ENCODE results near the gene RAB28.
"Not testable (repeated sequence)": the region's sequence is repeated elsewhere in the genome, so short reads cannot be mapped to it uniquely, and the experiment has no call there.

The RAB28 gene

DNA sequence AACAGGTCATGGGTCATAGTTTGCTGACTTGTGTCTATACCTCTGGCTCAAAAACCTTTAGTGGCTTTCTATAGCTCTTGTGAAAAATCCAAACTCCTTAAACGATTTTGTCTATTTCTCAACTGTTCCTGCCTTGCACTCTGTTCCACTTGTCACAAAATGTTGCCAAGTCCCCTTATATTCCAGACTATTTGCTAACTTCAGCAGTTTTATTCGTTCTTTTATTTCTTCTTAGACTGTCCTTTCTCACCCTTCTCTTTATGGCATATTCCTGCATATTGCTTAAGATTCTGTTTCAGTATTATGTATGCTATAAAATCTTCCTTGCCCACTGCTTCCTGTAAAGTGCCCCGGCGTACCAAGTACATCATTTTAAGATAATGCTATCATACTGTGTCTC lies 80.8 kb downstream of the RAB28 start:
- Histone ChIP-seq H3K79me2 (ENCODE audit: insufficient read depth, low read length) (no peaks in the 10 kb centered on the region), H2AFZ (ENCODE audit: low read depth, low read length, severe bottlenecking) (no peak overlapping the region), H3K9me2 (replicated peaks; ENCODE audit: insufficient read depth, low read length) (no peaks in the 10 kb centered on the region), H3K4me3 (ENCODE audit: insufficient read depth, low read length, poor library complexity, severe bottlenecking) (no peak overlapping the region), H3K9ac (ENCODE audit: low read length) (no peak overlapping the region), H3K4me2 (ENCODE audit: low read depth, low read length, poor library complexity, severe bottlenecking) (no peak overlapping the region), H3K27ac (ENCODE audit: low read depth, low read length) (no peak overlapping the region), H4K20me1 (ENCODE audit: low read depth, low read length) (no peaks in the 10 kb centered on the region), H3F3A (ENCODE audit: insufficient read depth) (no peaks in the 10 kb centered on the region), H3K27me3 (ENCODE audit: low read length) (no peaks in the 10 kb centered on the region), H3K36me3 (ENCODE audit: low read length) (no peaks in the 10 kb centered on the region), H3K9me3 (ENCODE audit: insufficient read depth, low read length) (no peaks in the 10 kb centered on the region)
- no peak for TF ChIP-seq EZH2phosphoT487 (conservative IDR thresholded peaks at IDR 0.05; ENCODE audit: low read length)
- TF ChIP-seq CTCF (IDR thresholded peaks at IDR 0.05; ENCODE audit: insufficient read depth, low read length, poor library complexity, severe bottlenecking), result no peak

- H4K20me1 ChIP-seq (ENCODE audit: low read depth, low read length), result no peaks in the 10 kb centered on the region
- no peaks in the 10 kb centered on the region for H3K79me2 ChIP-seq (ENCODE audit: insufficient read depth, low read length)
- H3K27me3 ChIP-seq (ENCODE audit: low read length), result no peaks in the 10 kb centered on the region
- H3K9me2 ChIP-seq (replicated peaks; ENCODE audit: insufficient read depth, low read length), result no peaks in the 10 kb centered on the region
- no peaks in the 10 kb centered on the region for H3K36me3 ChIP-seq (ENCODE audit: low read length)
- no peak overlapping the region for H3K4me2 ChIP-seq (ENCODE audit: low read depth, low read length, poor library complexity, severe bottlenecking)
- TF ChIP-seq EZH2phosphoT487 (conservative IDR thresholded peaks at IDR 0.05; ENCODE audit: low read length), result no peak
- TF ChIP-seq CTCF (IDR thresholded peaks at IDR 0.05; ENCODE audit: insufficient read depth, low read length, poor library complexity, severe bottlenecking), result no peak
- H3F3A ChIP-seq (ENCODE audit: insufficient read depth), result no peaks in the 10 kb centered on the region
- H3K9ac ChIP-seq (ENCODE audit: low read length), result no peak overlapping the region
- H2AFZ ChIP-seq (ENCODE audit: low read depth, low read length, severe bottlenecking), result no peak overlapping the region
- H3K27ac ChIP-seq (ENCODE audit: low read depth, low read length), result no peak overlapping the region
- H3K9me3 ChIP-seq (ENCODE audit: insufficient read depth, low read length), result no peaks in the 10 kb centered on the region
- H3K4me3 ChIP-seq (ENCODE audit: insufficient read depth, low read length, poor library complexity, severe bottlenecking), result no peak overlapping the region
These were observed 84.9 kb downstream of the RAB28 start for GRCh38 chr4:13399257-13399656.

DNA sequence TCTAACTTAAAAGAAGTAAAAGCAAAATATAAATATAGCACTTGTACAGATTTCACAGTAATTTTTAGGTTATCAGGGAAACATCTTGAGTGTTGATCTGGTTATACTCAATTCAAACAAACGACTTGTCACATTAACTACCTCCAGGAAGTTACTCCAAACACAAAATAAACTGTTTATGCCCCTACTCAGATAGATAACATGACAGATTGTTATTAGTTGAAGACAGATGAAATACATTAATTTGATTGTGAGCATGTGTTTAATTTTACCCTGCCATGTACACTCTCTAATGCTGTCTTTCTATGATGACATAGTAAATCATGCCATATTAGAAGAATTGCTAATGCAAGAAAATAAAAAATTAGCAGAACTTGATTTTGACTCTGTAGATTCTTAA lies 88.0 kb downstream of the RAB28 start:
- H3K27me3 ChIP-seq (ENCODE audit: low read length), result no peaks in the 10 kb centered on the region
- H3K9ac ChIP-seq (ENCODE audit: low read length), result no peak overlapping the region
- H3K79me2 ChIP-seq (ENCODE audit: insufficient read depth, low read length), result no peaks in the 10 kb centered on the region
- no peaks in the 10 kb centered on the region for H3K9me2 ChIP-seq (replicated peaks; ENCODE audit: insufficient read depth, low read length)
- H2AFZ ChIP-seq (ENCODE audit: low read depth, low read length, severe bottlenecking), result no peak overlapping the region
- H3K4me3 ChIP-seq (ENCODE audit: insufficient read depth, low read length, poor library complexity, severe bottlenecking), result no peak overlapping the region
- TF ChIP-seq EZH2phosphoT487 (conservative IDR thresholded peaks at IDR 0.05; ENCODE audit: low read length), result no peak
- TF ChIP-seq CTCF (IDR thresholded peaks at IDR 0.05; ENCODE audit: insufficient read depth, low read length, poor library complexity, severe bottlenecking), result no peak
- H3K9me3 ChIP-seq (ENCODE audit: insufficient read depth, low read length), result no peaks in the 10 kb centered on the region
- H3K4me2 ChIP-seq (ENCODE audit: low read depth, low read length, poor library complexity, severe bottlenecking), result no peak overlapping the region
- no peaks in the 10 kb centered on the region for H4K20me1 ChIP-seq (ENCODE audit: low read depth, low read length)
- H3K36me3 ChIP-seq (ENCODE audit: low read length), result no peaks in the 10 kb centered on the region
- H3F3A ChIP-seq (ENCODE audit: insufficient read depth), result no peaks in the 10 kb centered on the region
- no peak overlapping the region for H3K27ac ChIP-seq (ENCODE audit: low read depth, low read length)

GRCh38 chr4:13389901-13390300 lies 94.2 kb downstream of the RAB28 start:
- not testable (repeated sequence) for H3F3A ChIP-seq (ENCODE audit: insufficient read depth); H3K9ac ChIP-seq (ENCODE audit: low read length); H4K20me1 ChIP-seq (ENCODE audit: low read depth, low read length); H3K36me3 ChIP-seq (ENCODE audit: low read length); H3K27me3 ChIP-seq (ENCODE audit: low read length); H3K27ac ChIP-seq (ENCODE audit: low read depth, low read length); H3K4me2 ChIP-seq (ENCODE audit: low read depth, low read length, poor library complexity, severe bottlenecking); H3K9me2 ChIP-seq (replicated peaks; ENCODE audit: insufficient read depth, low read length); H3K9me3 ChIP-seq (ENCODE audit: insufficient read depth, low read length); H3K79me2 ChIP-seq (ENCODE audit: insufficient read depth, low read length); H2AFZ ChIP-seq (ENCODE audit: low read depth, low read length, severe bottlenecking); H3K4me3 ChIP-seq (ENCODE audit: insufficient read depth, low read length, poor library complexity, severe bottlenecking)
